ENCODE measurements around the gene MMUT. TPM values are rescaled to one million over a fixed set of nuclear protein-coding genes. Genes with fewer than 3 reads are reported as not detected.

Gene MMUT
- total RNA-seq, 1 experiment from 2014 or later = 12.4 TPM

DNA sequence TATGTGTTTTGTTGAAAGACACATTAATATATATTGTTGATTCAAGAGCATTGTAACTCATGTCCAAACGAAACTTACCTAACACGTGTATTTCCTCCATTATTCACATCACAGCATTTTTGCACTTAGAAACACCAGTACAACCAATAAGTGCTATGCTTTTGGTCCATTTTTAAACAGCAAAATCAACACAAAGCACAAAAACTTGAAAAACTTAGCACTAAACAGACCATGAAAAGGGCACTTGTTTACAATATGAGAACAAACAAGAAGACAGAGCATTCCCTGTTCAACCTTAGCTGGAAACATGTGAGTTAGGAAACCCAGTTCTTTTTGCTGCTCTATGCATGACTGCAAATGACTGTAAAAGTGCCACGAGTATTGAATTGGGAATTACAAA, 46.3 kb upstream of the MMUT start:
- H4K20me1 ChIP-seq (ENCODE audit: insufficient read depth) = no peaks in the 10 kb centered on the region
- DNase-seq (ENCODE audit: low read depth, low spot score) (no peak), ATAC-seq (no peak)
- H3K27ac ChIP-seq (ENCODE audit: low read depth, low read length) = no peak overlapping the region
- ChIA-PET RAD21 (ENCODE audit: low non-redundant PET in 1 of 2, low total read pairs in 2 of 2, uncharacterized antibody in 2 of 2, unreplicated experiment in 2 of 2) (no interaction called here), POLR2A (no interaction called here), CTCF (no interaction called here)
- H3K9ac ChIP-seq (ENCODE audit: low read length) = no peak overlapping the region
- no peak for TF ChIP-seq SIN3A (IDR thresholded peaks at IDR 0.05; ENCODE audit: low read depth)
- no peak for TF ChIP-seq ZBTB33 (IDR thresholded peaks at IDR 0.05; ENCODE audit: extremely low read depth, insufficient replicate concordance, low read length)
- H3K79me2 ChIP-seq (ENCODE audit: insufficient read depth, low read length) = no peaks in the 10 kb centered on the region
- peaks cover 3% of the 10 kb centered on the region; the same call in 1 of the 2 replicates for H3K9me2 ChIP-seq (ENCODE audit: insufficient read depth)
- no peak overlapping the region for H3K4me2 ChIP-seq (ENCODE audit: low read length)
- no peak overlapping the region for H2AFZ ChIP-seq (ENCODE audit: low read depth, low read length, poor library complexity, severe bottlenecking)
- H3K9me3 ChIP-seq (ENCODE audit: control insufficient read depth in 1 of 2, insufficient read depth in 1 of 2, low read depth in 1 of 2, low read length in 2 of 2) = no peaks in the 10 kb centered on the region; a peak in 1 of 4 replicates
- H3K4me3 ChIP-seq (replicated peaks in 1 of 2; ENCODE audit: low read depth in 1 of 2, low read length in 2 of 2) = no peak overlapping the region
- no peaks in the 10 kb centered on the region for H3K27me3 ChIP-seq (ENCODE audit: insufficient read depth, low read length)
- BruUV-seq (replicated peaks) = no TSS peak
- no peaks in the 10 kb centered on the region for H3K4me1 ChIP-seq (ENCODE audit: control insufficient read depth in 1 of 2, insufficient read depth in 2 of 2, low read length in 2 of 2)
- no peaks in the 10 kb centered on the region for H3K36me3 ChIP-seq (ENCODE audit: control insufficient read depth in 1 of 2, insufficient read depth in 2 of 2, low read length in 2 of 2)
- intact Hi-C loops (cut with micrococcal nuclease) = loop anchor here (5.0 kb wide), 1 partner anchor 317 kb away; no protein-coding TSS in a partner anchor

- no peak overlapping the region for H3K4me3 ChIP-seq (replicated peaks in 1 of 2; ENCODE audit: low read depth in 1 of 2, low read length in 2 of 2)
- no TSS peak for BruUV-seq (replicated peaks)
- POLR2A ChIA-PET = no interaction called here
- intact Hi-C loops (cut with micrococcal nuclease) = loop anchor here (5.0 kb wide), 1 partner anchor 314 kb away; no protein-coding TSS in a partner anchor
- CTCF ChIA-PET = interaction anchor here (2.1 kb wide), 1 partner anchor 25 kb away, joined by 7 read pairs; no protein-coding TSS in a partner anchor
- H3K4me2 ChIP-seq (ENCODE audit: low read length) = no peak overlapping the region
- ATAC-seq (no peak), DNase-seq (ENCODE audit: low read depth, low spot score) (no peak)
- H3K36me3 ChIP-seq (ENCODE audit: control insufficient read depth in 1 of 2, insufficient read depth in 2 of 2, low read length in 2 of 2) = no peaks in the 10 kb centered on the region
- H4K20me1 ChIP-seq (ENCODE audit: insufficient read depth) = no peaks in the 10 kb centered on the region
- RAD21 ChIA-PET (ENCODE audit: low non-redundant PET in 1 of 2, low total read pairs in 2 of 2, uncharacterized antibody in 2 of 2, unreplicated experiment in 2 of 2) = no interaction called here
- H3K27me3 ChIP-seq (ENCODE audit: insufficient read depth, low read length) = no peaks in the 10 kb centered on the region
- no peak overlapping the region for H3K9ac ChIP-seq (ENCODE audit: low read length)
- no peak overlapping the region for H3K27ac ChIP-seq (ENCODE audit: low read depth, low read length)
- no peak overlapping the region for H2AFZ ChIP-seq (ENCODE audit: low read depth, low read length, poor library complexity, severe bottlenecking)
- no peaks in the 10 kb centered on the region; a peak in 1 of 4 replicates for H3K9me3 ChIP-seq (ENCODE audit: control insufficient read depth in 1 of 2, insufficient read depth in 1 of 2, low read depth in 1 of 2, low read length in 2 of 2)
- H3K9me2 ChIP-seq (ENCODE audit: insufficient read depth) = peaks cover 3% of the 10 kb centered on the region; the same call in 1 of the 2 replicates
- H3K4me1 ChIP-seq (ENCODE audit: control insufficient read depth in 1 of 2, insufficient read depth in 2 of 2, low read length in 2 of 2) = no peaks in the 10 kb centered on the region
- no peaks in the 10 kb centered on the region for H3K79me2 ChIP-seq (ENCODE audit: insufficient read depth, low read length)
- TF ChIP-seq ZNF274 (IDR thresholded peaks at IDR 0.05; ENCODE audit: low read depth, low read length) = no peak
- no peak for TF ChIP-seq MAX (IDR thresholded peaks at IDR 0.05)
- no peak for TF ChIP-seq TCF7L2 (IDR thresholded peaks at IDR 0.05; ENCODE audit: borderline replicate concordance, extremely low read depth, insufficient read depth, insufficient read length)
- TF ChIP-seq, protein P1, sequence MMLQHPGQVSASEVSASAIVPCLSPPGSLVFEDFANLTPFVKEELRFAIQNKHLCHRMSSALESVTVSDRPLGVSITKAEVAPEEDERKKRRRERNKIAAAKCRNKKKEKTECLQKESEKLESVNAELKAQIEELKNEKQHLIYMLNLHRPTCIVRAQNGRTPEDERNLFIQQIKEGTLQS (IDR thresholded peaks at IDR 0.05) = no peak
- TF ChIP-seq EZH2 (IDR thresholded peaks at IDR 0.05) = no peak
- TF ChIP-seq SP1 (IDR thresholded peaks at IDR 0.05; ENCODE audit: low read depth) = no peak
- TF ChIP-seq JUND (IDR thresholded peaks at IDR 0.05) = no peak
- no peak for TF ChIP-seq EZH2phosphoT487 (IDR thresholded peaks at IDR 0.05; ENCODE audit: borderline replicate concordance)
- TF ChIP-seq RAD21 (IDR thresholded peaks at IDR 0.05; ENCODE audit: low read depth) = no peak
- no peak for TF ChIP-seq FOSL1 (IDR thresholded peaks at IDR 0.05; ENCODE audit: low read depth)
- no peak for TF ChIP-seq SIN3A (IDR thresholded peaks at IDR 0.05; ENCODE audit: low read depth)
- no peak for TF ChIP-seq REST (IDR thresholded peaks at IDR 0.05; ENCODE audit: low read depth)
- no peak for TF ChIP-seq EGR1 (IDR thresholded peaks at IDR 0.05; ENCODE audit: low read depth)
- no peak for TF ChIP-seq ELF1 (IDR thresholded peaks at IDR 0.05; ENCODE audit: borderline replicate concordance, low read depth)
- TF ChIP-seq ZFX (IDR thresholded peaks at IDR 0.05) = no peak
Observed at GRCh38 chr6:49506569-49507111, 43.6 kb upstream of the MMUT start.

Measured in HCT116 (cell line).